SK-N-SH treated with all-trans-retinoic acid at 6 μM for 48 hours (cell line): ENCODE results near the gene ZNHIT3.

Experiments
- ATAC-seq: fragments of 200-7000 bp; cut with Tn5 transposase; 3 replicates; pipeline ENCODE4 v1.9.1; 2020; ENCODE audit warnings: mild to moderate bottlenecking, moderate library complexity
- BACH2 ChIP-seq: fragments of 250-450 bp; sonication (Bioruptor Pico); IDR thresholded peaks from 2 replicates; pipeline ENCODE4 v1.9.0; 2021; ENCODE audit warnings: mild to moderate bottlenecking, borderline replicate concordance
- CSDC2 ChIP-seq: fragments of 250-450 bp; sonication (Bioruptor Pico); IDR thresholded peaks from 2 replicates; pipeline ENCODE4 v1.5.0; 2020; ENCODE audit warnings: mild to moderate bottlenecking, moderate library complexity
- CSRNP3 ChIP-seq: fragments of 250-450 bp; sonication (Bioruptor Pico); IDR thresholded peaks from 2 replicates; pipeline ENCODE4 v1.5.1; 2021; ENCODE audit warnings: mild to moderate bottlenecking, moderate library complexity
- ESRRG ChIP-seq: fragments of 250-450 bp; sonication (Bioruptor Pico); IDR thresholded peaks from 2 replicates; pipeline ENCODE4 v1.6.1; 2021; ENCODE audit warnings: mild to moderate bottlenecking
- GLIS3 ChIP-seq: fragments of 250-450 bp; sonication (Bioruptor Pico); IDR thresholded peaks from 2 replicates; pipeline ENCODE4 v1.5.0; 2020; ENCODE audit warnings: mild to moderate bottlenecking, moderate library complexity
- OSR1 ChIP-seq: fragments of 250-450 bp; sonication (Bioruptor Pico); IDR thresholded peaks from 2 replicates; pipeline ENCODE4 v1.8.0; 2022; ENCODE audit warnings: moderate library complexity, mild to moderate bottlenecking, inconsistent platforms
- POU6F1 ChIP-seq: fragments of 250-450 bp; sonication (Bioruptor Pico); IDR thresholded peaks from 2 replicates; pipeline ENCODE4 v1.8.0; 2021; ENCODE audit warnings: low read depth, mild to moderate bottlenecking, moderate library complexity, borderline replicate concordance
- PPARA ChIP-seq: fragments of 250-450 bp; sonication (Bioruptor Pico); IDR thresholded peaks from 2 replicates; pipeline ENCODE4 v1.5.0; 2020; ENCODE audit warnings: mild to moderate bottlenecking, borderline replicate concordance
- TCF4 ChIP-seq: fragments of 250-450 bp; sonication (Bioruptor Pico); IDR thresholded peaks from 2 replicates; pipeline ENCODE4 v1.8.0; 2021; ENCODE audit warnings: mild to moderate bottlenecking, moderate library complexity, borderline replicate concordance
- TSHZ2 ChIP-seq: fragments of 250-450 bp; sonication (Bioruptor Pico); IDR thresholded peaks from 2 replicates; pipeline ENCODE4 v1.5.0; 2020; ENCODE audit warnings: mild to moderate bottlenecking, moderate library complexity
- ZFP3 ChIP-seq: fragments of 250-450 bp; sonication (Bioruptor Pico); IDR thresholded peaks from 2 replicates; pipeline ENCODE4 v1.5.0; 2020; ENCODE audit warnings: mild to moderate bottlenecking, moderate library complexity
- ZFP30 ChIP-seq: fragments of 450-650 bp; formaldehyde crosslinking; IDR thresholded peaks from 2 replicates; pipeline ENCODE4 v1.5.0; 2022; ENCODE audit warnings: mild to moderate bottlenecking, moderate library complexity
- ZNF565 ChIP-seq: fragments of 450-650 bp; formaldehyde crosslinking; conservative IDR thresholded peaks from 2 replicates; pipeline ENCODE4 v1.5.0; 2020; ENCODE audit warnings: low read depth, mild to moderate bottlenecking, moderate library complexity
- ZNF70 ChIP-seq: fragments of 450-650 bp; formaldehyde crosslinking; IDR thresholded peaks from 2 replicates; pipeline ENCODE4 v1.5.0; 2020; ENCODE audit warnings: mild to moderate bottlenecking, moderate library complexity
- ZNF8 ChIP-seq: fragments of 450-650 bp; formaldehyde crosslinking; IDR thresholded peaks from 2 replicates; pipeline ENCODE4 v1.5.0; 2020; ENCODE audit warnings: mild to moderate bottlenecking, moderate library complexity

The ZNHIT3 gene

GRCh38 chr17:36470499-36470898 is 16.0 kb upstream of the ZNHIT3 start:
- TF ChIP-seq ZNF565 (CRISPR knock-in tag) (no peak), CSRNP3 (CRISPR knock-in tag) (no peak), TCF4 (CRISPR knock-in tag) (no peak), OSR1 (no peak), ZNF70 (CRISPR knock-in tag) (no peak), GLIS3 (no peak), CSDC2 (CRISPR knock-in tag) (no peak), ZFP3 (no peak), BACH2 (CRISPR knock-in tag) (no peak), POU6F1 (CRISPR knock-in tag) (no peak)
- ATAC-seq = no peak

- ATAC-seq = no peak
Observed at GRCh38 chr17:36474571-36474970, 11.9 kb upstream of the ZNHIT3 start.

More at GRCh38 chr17:36474571-36474970, 11.9 kb upstream of the ZNHIT3 start:
- TF ChIP-seq ESRRG (CRISPR knock-in tag) = no peak
- no peak for TF ChIP-seq CSRNP3 (CRISPR knock-in tag)
- no peak for TF ChIP-seq OSR1
- no peak for TF ChIP-seq POU6F1 (CRISPR knock-in tag)
- no peak for TF ChIP-seq ZFP30 (CRISPR knock-in tag)
- TF ChIP-seq GLIS3 = no peak
- TF ChIP-seq CSDC2 (CRISPR knock-in tag) = no peak
- TF ChIP-seq PPARA (CRISPR knock-in tag) = no peak
- no peak for TF ChIP-seq ZNF8
- TF ChIP-seq TSHZ2 (CRISPR knock-in tag) = no peak
